ENCODE measurements around the gene AGER.

GRCh38 chr6:32191696-32192607, 7.9 kb upstream of the AGER start:
- no peak for TF ChIP-seq CTCF (IDR thresholded peaks at IDR 0.05)
- TF ChIP-seq POLR2A (IDR thresholded peaks at IDR 0.05): no peak
